Measurements from ENCODE around the gene ZNF552.

The ZNF552 gene

DNA sequence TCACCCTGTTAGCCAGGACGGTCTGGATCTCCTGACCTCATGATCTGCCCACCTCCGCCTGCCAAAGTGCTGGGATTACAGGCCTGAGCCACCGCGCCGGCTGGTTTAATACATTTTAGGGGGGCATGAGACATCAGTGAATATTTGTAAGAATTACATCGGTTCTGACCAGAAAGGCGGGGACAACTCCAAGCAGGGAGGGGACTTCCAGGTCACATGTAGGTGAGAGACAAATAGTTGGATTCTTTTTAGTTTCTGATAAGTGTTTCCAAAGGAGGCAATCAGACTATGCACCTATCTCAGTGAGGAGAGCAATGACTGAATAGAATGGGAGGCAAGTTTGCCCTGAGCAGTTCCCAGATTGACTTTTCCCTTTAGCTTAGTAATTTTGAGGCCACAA, 3.7 kb upstream of the ZNF552 start:
- H3K27ac ChIP-seq = peak overlapping the region; percentile 74

GRCh38 chr19:57817976-57818375, 3.3 kb upstream of the ZNF552 start:
- H3K27ac ChIP-seq = peak overlapping the region; percentile 74; the same call in 1 of the 2 replicates
- no peak for TF ChIP-seq CTCF (IDR thresholded peaks at IDR 0.05)
- TF ChIP-seq ZFX (IDR thresholded peaks at IDR 0.05; ENCODE audit: borderline replicate concordance) = no peak

More for the DNA sequence above, 3.7 kb upstream of the ZNF552 start:
- TF ChIP-seq CTCF (IDR thresholded peaks at IDR 0.05) (no peak), ZFX (IDR thresholded peaks at IDR 0.05; ENCODE audit: borderline replicate concordance) (no peak)

- TF ChIP-seq ZFX (IDR thresholded peaks at IDR 0.05; ENCODE audit: borderline replicate concordance) = no peak
- no peak for TF ChIP-seq CTCF (IDR thresholded peaks at IDR 0.05)
- H3K27ac ChIP-seq = 0 out of 2 replicates have a peak overlapping the region, but pooled peaks have one; percentile 32
Measured at GRCh38 chr19:57816652-57817051, 1.9 kb upstream of the ZNF552 start.

- peak overlapping the region; percentile 84 for H3K27ac ChIP-seq
- TF ChIP-seq CTCF (IDR thresholded peaks at IDR 0.05) = no peak
- TF ChIP-seq ZFX (IDR thresholded peaks at IDR 0.05; ENCODE audit: borderline replicate concordance) = no peak
Measured at GRCh38 chr19:57815247-57816075, 748 bp upstream of the ZNF552 start.

DNA sequence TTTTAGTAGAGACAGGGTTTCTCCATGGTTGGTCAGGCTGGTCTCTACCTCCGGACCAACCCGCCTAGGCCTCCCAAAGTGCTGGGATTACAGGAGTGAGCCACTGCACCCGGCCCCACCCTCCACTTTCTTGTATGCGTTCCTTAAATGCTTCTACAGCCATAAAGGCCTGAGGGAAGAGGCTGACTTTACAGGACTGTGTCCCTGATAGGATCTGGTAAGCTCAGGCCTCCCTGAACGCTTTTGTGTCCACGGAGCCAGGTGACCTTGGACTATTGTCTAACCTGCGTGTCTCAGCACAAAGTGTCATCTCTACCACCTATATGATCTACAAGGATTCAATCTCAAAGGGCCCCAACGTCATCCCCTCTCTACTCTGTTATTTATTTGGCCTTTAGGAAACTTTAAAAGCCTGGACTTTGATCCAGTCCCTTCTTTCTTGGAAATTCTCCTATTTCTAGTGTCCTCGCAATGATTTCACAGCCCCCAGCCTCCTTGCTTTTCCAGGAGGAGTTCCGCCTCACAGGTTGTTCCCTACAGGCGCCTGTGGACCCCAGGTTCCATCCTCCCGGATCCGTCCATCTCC, 701 bp downstream of the ZNF552 start:
- TF ChIP-seq CTCF (IDR thresholded peaks at IDR 0.05) (no peak), ZFX (IDR thresholded peaks at IDR 0.05; ENCODE audit: borderline replicate concordance) (no peak)

GRCh38 chr19:57812975-57813820, 1.5 kb downstream of the ZNF552 start:
- H3K27ac ChIP-seq = peak overlapping the region; percentile 84; the same call in 1 of the 2 replicates

More for the DNA sequence above, 701 bp downstream of the ZNF552 start:
- H3K27ac ChIP-seq = peak overlapping the region; percentile 84

- no peak overlapping the region for H3K27ac ChIP-seq
- TF ChIP-seq ZFX (IDR thresholded peaks at IDR 0.05; ENCODE audit: borderline replicate concordance) (no peak), CTCF (IDR thresholded peaks at IDR 0.05) (no peak)
Measured at GRCh38 chr19:57812226-57812625, 2.5 kb downstream of the ZNF552 start.

- peak overlapping the region; percentile 40 for H3K27ac ChIP-seq
Measured at GRCh38 chr19:57810410-57811295, 4.1 kb downstream of the ZNF552 start.

Data from 22Rv1 (cell line).